ENCODE results near the gene CEP112. TPM values are rescaled to one million over a fixed set of nuclear protein-coding genes. Genes with fewer than 3 reads are reported as not detected.

The CEP112 gene
- total and polyA plus RNA-seq, 2 of the 13 experiments (the other 11 are each of a cell fraction or from before 2014, with no cell fraction given): 1.2 to 3.4 TPM

GRCh38 chr17:65759532-65759931, 432.4 kb downstream of the CEP112 start (continued):
- no peak for TF ChIP-seq SRY (CRISPR knock-in tag; IDR thresholded peaks at IDR 0.05)
- no peak for TF ChIP-seq ZNF281 (CRISPR knock-in tag; IDR thresholded peaks at IDR 0.05; ENCODE audit: borderline replicate concordance)
- TF ChIP-seq SIN3B (IDR thresholded peaks at IDR 0.05; ENCODE audit: low read length): no peak
- TF ChIP-seq ZBTB20 (CRISPR knock-in tag; IDR thresholded peaks at IDR 0.05; ENCODE audit: borderline replicate concordance, low read depth): no peak
- peak; percentile 63 for TF ChIP-seq ELF3 (CRISPR knock-in tag; IDR thresholded peaks at IDR 0.05)
- no peak for TF ChIP-seq UBTF (CRISPR knock-in tag; IDR thresholded peaks at IDR 0.05)
- TF ChIP-seq ZEB1 (IDR thresholded peaks at IDR 0.05; ENCODE audit: insufficient replicate concordance, low read depth): no peak
- no peak for TF ChIP-seq ZNF773 (CRISPR knock-in tag; IDR thresholded peaks at IDR 0.05; ENCODE audit: borderline replicate concordance)
- TF ChIP-seq GATAD1 (CRISPR knock-in tag; IDR thresholded peaks at IDR 0.05): no peak
- TF ChIP-seq KLF16 (CRISPR knock-in tag; IDR thresholded peaks at IDR 0.05): 0 out of 4 replicates have a peak, but pooled peaks of 1 of the 2 experiments have one; percentile 33
- TF ChIP-seq REL (CRISPR knock-in tag; conservative IDR thresholded peaks at IDR 0.05): no peak
- TF ChIP-seq FOXA1 (IDR thresholded peaks at IDR 0.05): no peak
- TF ChIP-seq FOXA1 (CRISPR knock-in tag; IDR thresholded peaks at IDR 0.05): peak; percentile 69
- peak; percentile 38; the same call in 1 of the 2 replicates for TF ChIP-seq CEBPB (IDR thresholded peaks at IDR 0.05; ENCODE audit: borderline replicate concordance, low read depth, low read length)
- TF ChIP-seq U2AF2 (IDR thresholded peaks at IDR 0.05; ENCODE audit: low read depth, low read length): no peak
- TF ChIP-seq TFE3 (CRISPR knock-in tag; IDR thresholded peaks at IDR 0.05): peak; percentile 46; the same call in 1 of the 2 replicates
- no peak for TF ChIP-seq ZNF652 (CRISPR knock-in tag; IDR thresholded peaks at IDR 0.05; ENCODE audit: borderline replicate concordance, low read depth)
- peak; percentile 73 for TF ChIP-seq CEBPG (CRISPR knock-in tag; IDR thresholded peaks at IDR 0.05)
- TF ChIP-seq IKZF4 (CRISPR knock-in tag; IDR thresholded peaks at IDR 0.05; ENCODE audit: borderline replicate concordance, low read depth, not compliant biosample characterization): no peak
- TF ChIP-seq ZBTB21 (CRISPR knock-in tag; IDR thresholded peaks at IDR 0.05): peak; percentile 26; the same call in 1 of the 2 replicates
- no peak for TF ChIP-seq ZKSCAN1 (IDR thresholded peaks at IDR 0.05; ENCODE audit: low read length)
- no peak for TF ChIP-seq ZNF143 (CRISPR knock-in tag; IDR thresholded peaks at IDR 0.05)
- TF ChIP-seq ETV5 (CRISPR knock-in tag; IDR thresholded peaks at IDR 0.05; ENCODE audit: borderline replicate concordance): peak; percentile 61; the same call in 1 of the 2 replicates
- TF ChIP-seq ZNF549 (CRISPR knock-in tag; IDR thresholded peaks at IDR 0.05): no peak
- TF ChIP-seq ZBTB8A (CRISPR knock-in tag; IDR thresholded peaks at IDR 0.05; ENCODE audit: borderline replicate concordance, low read depth): no peak
- no peak for TF ChIP-seq ZNF772 (CRISPR knock-in tag; IDR thresholded peaks at IDR 0.05)
- TF ChIP-seq DPF2 (CRISPR knock-in tag; IDR thresholded peaks at IDR 0.05; ENCODE audit: borderline replicate concordance, low read depth): no peak
- TF ChIP-seq KDM2A (CRISPR knock-in tag; IDR thresholded peaks at IDR 0.05; ENCODE audit: borderline replicate concordance, low read depth): no peak

Data from HepG2 (cell line).